ENCODE results near the gene RALB. TPM values are rescaled to one million over a fixed set of nuclear protein-coding genes. Genes with fewer than 3 reads are reported as not detected.
A peak's percentile ranks its signal among the peaks of the same experiment; 100 is the strongest.

Gene RALB
- total RNA-seq, 1 donor from 2014 or later, result 45.8 TPM

DNA sequence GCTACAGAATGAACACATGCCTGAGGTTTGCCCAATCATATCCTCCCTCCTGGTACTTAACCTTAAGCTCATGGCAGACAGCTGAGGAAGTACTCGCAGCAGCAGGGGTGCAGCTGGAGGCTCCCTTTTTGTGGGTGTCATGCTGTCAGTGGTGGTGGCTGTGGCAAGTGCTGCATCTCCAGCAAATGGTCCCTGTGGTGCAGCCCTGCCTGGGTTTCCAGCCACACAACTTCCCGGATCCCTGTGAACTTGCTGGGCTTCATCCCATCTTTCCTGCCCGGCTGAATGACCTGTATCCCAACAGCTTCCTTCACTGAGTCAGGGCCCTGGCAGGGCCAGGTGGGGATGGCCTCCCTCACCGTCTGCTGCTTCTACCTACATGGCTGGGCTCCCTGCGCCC lies 34.5 kb upstream of the RALB start:
- no peak for DNase-seq
- TF ChIP-seq, protein P1, sequence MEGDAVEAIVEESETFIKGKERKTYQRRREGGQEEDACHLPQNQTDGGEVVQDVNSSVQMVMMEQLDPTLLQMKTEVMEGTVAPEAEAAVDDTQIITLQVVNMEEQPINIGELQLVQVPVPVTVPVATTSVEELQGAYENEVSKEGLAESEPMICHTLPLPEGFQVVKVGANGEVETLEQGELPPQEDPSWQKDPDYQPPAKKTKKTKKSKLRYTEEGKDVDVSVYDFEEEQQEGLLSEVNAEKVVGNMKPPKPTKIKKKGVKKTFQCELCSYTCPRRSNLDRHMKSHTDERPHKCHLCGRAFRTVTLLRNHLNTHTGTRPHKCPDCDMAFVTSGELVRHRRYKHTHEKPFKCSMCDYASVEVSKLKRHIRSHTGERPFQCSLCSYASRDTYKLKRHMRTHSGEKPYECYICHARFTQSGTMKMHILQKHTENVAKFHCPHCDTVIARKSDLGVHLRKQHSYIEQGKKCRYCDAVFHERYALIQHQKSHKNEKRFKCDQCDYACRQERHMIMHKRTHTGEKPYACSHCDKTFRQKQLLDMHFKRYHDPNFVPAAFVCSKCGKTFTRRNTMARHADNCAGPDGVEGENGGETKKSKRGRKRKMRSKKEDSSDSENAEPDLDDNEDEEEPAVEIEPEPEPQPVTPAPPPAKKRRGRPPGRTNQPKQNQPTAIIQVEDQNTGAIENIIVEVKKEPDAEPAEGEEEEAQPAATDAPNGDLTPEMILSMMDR (IDR thresholded peaks at IDR 0.05; ENCODE audit: borderline replicate concordance), result no peak
- peaks cover 6% of the 10 kb centered on the region for H3K36me3 ChIP-seq
- H3K27ac ChIP-seq (replicated peaks), result no peak overlapping the region
- intact Hi-C loops (cut with micrococcal nuclease), result no loop called here
- no peaks in the 10 kb centered on the region for H3K27me3 ChIP-seq (ENCODE audit: low read depth)
- H3K4me1 ChIP-seq, result peaks cover 32% of the 10 kb centered on the region
- peaks cover 21% of the 10 kb centered on the region for H3K9me3 ChIP-seq (replicated peaks)
- no peak overlapping the region for H3K4me3 ChIP-seq

DNA sequence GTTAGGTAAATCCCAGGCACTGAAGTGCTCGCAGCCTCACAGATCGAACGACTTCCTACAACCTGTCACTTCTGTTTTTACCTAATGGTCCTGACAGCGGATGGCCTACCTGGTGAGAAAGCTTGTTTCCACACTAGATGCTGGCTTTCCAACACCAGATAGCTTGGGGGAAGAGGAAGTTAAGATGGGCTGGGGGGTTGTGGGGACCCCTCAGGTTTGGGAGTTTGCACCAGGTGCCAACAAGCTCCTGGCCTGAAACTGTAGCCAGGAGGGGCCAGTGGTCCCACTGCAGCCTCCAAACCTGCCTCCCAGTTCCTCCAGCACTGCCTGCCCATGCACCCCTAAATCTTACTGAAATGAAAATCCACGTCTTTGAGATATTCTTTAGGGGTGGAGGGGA lies 33.4 kb upstream of the RALB start:
- H3K4me3 ChIP-seq, result no peak overlapping the region
- DNase-seq, result no peak
- H3K27ac ChIP-seq (replicated peaks), result no peak overlapping the region
- intact Hi-C loops (cut with micrococcal nuclease), result no loop called here
- peaks cover 42% of the 10 kb centered on the region for H3K4me1 ChIP-seq
- TF ChIP-seq, protein P1 (IDR thresholded peaks at IDR 0.05; ENCODE audit: borderline replicate concordance), result no peak
- H3K9me3 ChIP-seq (replicated peaks), result peaks cover 21% of the 10 kb centered on the region
- no peaks in the 10 kb centered on the region for H3K27me3 ChIP-seq (ENCODE audit: low read depth)
- peaks cover 6% of the 10 kb centered on the region for H3K36me3 ChIP-seq

DNA sequence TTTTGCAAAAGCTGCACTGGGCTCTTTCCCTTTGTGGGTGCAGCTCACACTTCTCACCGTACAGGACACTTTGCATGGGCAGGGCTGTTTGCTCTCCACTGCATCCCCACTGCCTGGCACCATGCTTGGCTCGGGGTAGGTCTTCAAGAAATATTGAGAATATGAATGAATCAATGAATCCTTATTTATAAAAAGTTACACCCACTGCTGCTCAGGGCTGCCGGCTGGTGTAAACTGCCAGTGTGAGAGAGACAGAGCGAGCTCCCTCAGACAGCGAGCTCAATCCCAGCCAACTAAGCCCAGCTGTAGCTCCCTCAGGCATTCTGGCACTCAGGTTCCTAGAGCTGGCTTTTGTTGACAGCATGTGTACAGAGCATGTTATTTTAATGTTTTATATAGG lies 32.9 kb upstream of the RALB start:
- intact Hi-C loops (cut with micrococcal nuclease), result no loop called here
- peaks cover 21% of the 10 kb centered on the region for H3K9me3 ChIP-seq (replicated peaks)
- DNase-seq, result no peak
- H3K27ac ChIP-seq (replicated peaks), result no peak overlapping the region
- H3K4me3 ChIP-seq, result no peak overlapping the region
- peaks cover 6% of the 10 kb centered on the region for H3K36me3 ChIP-seq
- TF ChIP-seq, protein P1 (IDR thresholded peaks at IDR 0.05; ENCODE audit: borderline replicate concordance), result no peak
- peaks cover 43% of the 10 kb centered on the region for H3K4me1 ChIP-seq
- no peaks in the 10 kb centered on the region for H3K27me3 ChIP-seq (ENCODE audit: low read depth)

DNA sequence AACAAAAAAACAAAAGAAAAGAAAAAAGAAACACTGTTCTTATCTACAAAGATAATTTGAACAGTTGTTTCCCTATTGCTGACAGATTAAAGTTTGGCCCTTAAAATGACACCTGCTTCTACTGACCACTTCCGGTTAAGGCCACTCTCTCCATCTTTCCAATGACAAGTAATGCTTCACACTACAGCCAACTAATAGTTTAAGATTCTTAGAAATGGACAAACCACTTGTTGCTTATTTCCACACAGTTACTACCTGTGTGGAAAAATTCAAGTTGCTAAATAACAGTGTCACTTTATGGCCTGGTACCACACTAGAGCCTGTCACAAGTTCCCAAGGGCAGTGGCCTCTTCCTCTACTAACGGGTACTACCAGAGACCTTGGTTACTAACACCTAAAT lies 31.9 kb upstream of the RALB start:
- Histone ChIP-seq H3K36me3 (peaks cover 6% of the 10 kb centered on the region), H3K27ac (replicated peaks) (no peak overlapping the region), H3K4me3 (peak overlapping the region; percentile 15), H3K27me3 (ENCODE audit: low read depth) (no peaks in the 10 kb centered on the region), H3K9me3 (replicated peaks) (peaks cover 16% of the 10 kb centered on the region), H3K4me1 (peaks cover 43% of the 10 kb centered on the region)
- TF ChIP-seq, protein P1 (IDR thresholded peaks at IDR 0.05; ENCODE audit: borderline replicate concordance), result no peak
- intact Hi-C loops (cut with micrococcal nuclease), result no loop called here
- DNase-seq, result no peak

DNA sequence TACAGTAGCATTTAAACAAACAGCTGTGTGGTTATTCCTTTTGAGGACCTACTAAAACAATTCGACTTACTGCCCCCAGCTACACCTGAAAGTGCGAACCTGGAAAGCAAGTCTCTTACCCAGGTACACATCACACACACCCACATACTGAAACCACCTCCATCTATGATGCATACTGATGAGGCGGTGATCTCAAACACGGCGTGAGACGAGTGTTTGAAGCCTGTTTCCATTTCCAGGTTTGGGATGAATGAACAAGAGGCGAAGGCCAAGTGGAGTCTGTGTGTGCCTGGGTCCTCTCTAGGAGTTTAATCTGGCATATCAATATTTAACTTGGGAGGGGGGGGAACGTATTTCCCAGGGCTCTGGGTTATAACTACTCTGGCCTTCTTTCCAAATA lies 31.0 kb upstream of the RALB start:
- Histone ChIP-seq H3K4me3 (peak overlapping the region; percentile 15), H3K9me3 (replicated peaks) (peaks cover 8% of the 10 kb centered on the region), H3K27me3 (ENCODE audit: low read depth) (no peaks in the 10 kb centered on the region), H3K27ac (replicated peaks) (no peak overlapping the region), H3K36me3 (peaks cover 6% of the 10 kb centered on the region), H3K4me1 (peaks cover 43% of the 10 kb centered on the region)
- DNase-seq, result no peak
- intact Hi-C loops (cut with micrococcal nuclease), result no loop called here
- TF ChIP-seq, protein P1 (IDR thresholded peaks at IDR 0.05; ENCODE audit: borderline replicate concordance), result no peak

Measured in left ventricle myocardium inferior (tissue), 1 donor.